IMR-90 (cell line): ENCODE results near the gene C1QTNF3. TPM values are rescaled to one million over a fixed set of nuclear protein-coding genes. Genes with fewer than 3 reads are reported as not detected.
A peak's percentile ranks its signal among the peaks of the same experiment; 100 is the strongest.

Source experiments
- ATAC-seq: fragments of 200-7000 bp; cut with Tn5 transposase; 2 replicates; pipeline ENCODE4 v1.9.1; 2020; ENCODE audit warnings: low read depth, mild to moderate bottlenecking, moderate library complexity
- BruUV-seq: library from RNA; stranded (reverse); fragments of 400-500 nt; replicated peaks from 2 replicates; lab custom pipeline; 2021; lab: Mats Ljungman, UMichigan
- CTCF ChIA-PET: fragments of 300-600 bp; formaldehyde crosslinking; extraction: SDS; loops from one replicate; lab custom pipeline; 2021; ENCODE audit warnings: antibody characterized with exemption; lab: Yijun Ruan, JAX
- POLR2A ChIA-PET: fragments of 300-600 bp; sonication (Branson Sonifier 250); formaldehyde crosslinking; loops from one replicate; lab custom pipeline; 2022; ENCODE audit warnings: antibody characterized with exemption; ENCODE audit not compliant: unreplicated experiment; lab: Charles Lee
- DNase-seq: peaks from one replicate; pipeline ENCODE4 v3.0.0; 2013
- H2AFZ ChIP-seq: replicated peaks from 2 replicates; pipeline ENCODE3; 2013; ENCODE audit warnings: low read length, mild to moderate bottlenecking; ENCODE audit not compliant: poor library complexity
- H2AK5ac ChIP-seq: 2 replicates; pipeline ENCODE4 v1.6.1; 2013; ENCODE audit warnings: low read depth, low read length, inconsistent platforms
- H2AK9ac ChIP-seq: replicated peaks from 2 replicates; pipeline ENCODE3; 2013; ENCODE audit warnings: mild to moderate bottlenecking, low read depth, low read length, moderate library complexity; ENCODE audit not compliant: poor library complexity
- H2BK120ac ChIP-seq: 2 replicates; pipeline ENCODE4 v1.6.1; 2013; ENCODE audit warnings: low read depth, low read length, inconsistent platforms
- H2BK15ac ChIP-seq: 3 replicates; pipeline ENCODE4 v1.6.1; 2013; ENCODE audit warnings: low read depth, low read length, inconsistent platforms
- H2BK20ac ChIP-seq: 2 replicates; pipeline ENCODE4 v1.6.1; 2013; ENCODE audit warnings: low read depth, mild to moderate bottlenecking, inconsistent platforms, low read length, moderate library complexity
- H2BK5ac ChIP-seq: 2 replicates; pipeline ENCODE4 v1.6.1; 2013; ENCODE audit warnings: mild to moderate bottlenecking, low read depth, low read length, inconsistent platforms; ENCODE audit not compliant: poor library complexity, severe bottlenecking
- H3K14ac ChIP-seq: replicated peaks from 2 replicates; pipeline ENCODE4 v1.6.1; 2013; ENCODE audit warnings: low read depth, low read length, inconsistent platforms
- H3K18ac ChIP-seq: 2 replicates; pipeline ENCODE4 v1.6.1; 2013; ENCODE audit warnings: low read depth, low read length, control low read depth
- H3K23ac ChIP-seq: 2 replicates; pipeline ENCODE4 v1.6.1; 2013; ENCODE audit warnings: low read depth, low read length, inconsistent platforms
- H3K27ac ChIP-seq: 2 replicates; pipeline ENCODE4 v1.5.1; 2013; ENCODE audit warnings: mild to moderate bottlenecking, control low read depth, low read length; ENCODE audit not compliant: insufficient read depth
- H3K27me3 ChIP-seq: 2 replicates; pipeline ENCODE4 v1.6.1; 2013; ENCODE audit warnings: low read length; ENCODE audit not compliant: control insufficient read depth, insufficient read depth
- H3K36me3 ChIP-seq: 2 replicates; pipeline ENCODE4 v1.6.1; 2013; ENCODE audit warnings: low read length, mixed read lengths; ENCODE audit not compliant: control insufficient read depth, insufficient read depth
- H3K4ac ChIP-seq: 2 replicates; pipeline ENCODE4 v1.6.1; 2013; ENCODE audit warnings: low read depth, low read length, inconsistent platforms
- H3K4me1 ChIP-seq: 2 replicates; pipeline ENCODE4 v1.6.1; 2013; ENCODE audit warnings: low read length, mixed read lengths; ENCODE audit not compliant: control insufficient read depth, insufficient read depth
- H3K4me2 ChIP-seq: 2 replicates; pipeline ENCODE4 v1.6.1; 2013; ENCODE audit warnings: low read depth, mild to moderate bottlenecking, control low read depth, low read length, moderate library complexity
- H3K4me3 ChIP-seq: 2 replicates; pipeline ENCODE4 v1.5.1; 2013; ENCODE audit warnings: low read depth, mild to moderate bottlenecking, control low read depth, low read length, moderate library complexity; ENCODE audit not compliant: insufficient read depth
- H3K56ac ChIP-seq: 2 replicates; pipeline ENCODE4 v1.6.1; 2013; ENCODE audit warnings: low read length, inconsistent platforms; ENCODE audit not compliant: insufficient read depth; ENCODE audit errors: extremely low read depth
- H3K79me1 ChIP-seq, 2 experiments: 2 replicates each; pipeline ENCODE4 v1.6.1; 2013; ENCODE audit warnings: low read length in 2 of 2, inconsistent platforms in 1 of 2, low read depth in 1 of 2
- H3K9ac ChIP-seq: 2 replicates; pipeline ENCODE4 v1.6.1; 2013; ENCODE audit warnings: low read depth, low read length, control low read depth
- H3K9me1 ChIP-seq: 2 replicates; pipeline ENCODE4 v1.6.1; 2013; ENCODE audit warnings: low read length, inconsistent platforms; ENCODE audit not compliant: insufficient read depth
- H3K9me3 ChIP-seq: 2 replicates; pipeline ENCODE4 v1.6.1; 2013; ENCODE audit warnings: low read length; ENCODE audit not compliant: control insufficient read depth, insufficient read depth
- H4K20me1 ChIP-seq: 2 replicates; pipeline ENCODE4 v1.6.1; 2013; ENCODE audit warnings: low read length, inconsistent platforms; ENCODE audit not compliant: insufficient read depth
- H4K5ac ChIP-seq: 2 replicates; pipeline ENCODE4 v1.6.1; 2013; ENCODE audit warnings: mild to moderate bottlenecking, low read depth, low read length, control low read depth
- H4K8ac ChIP-seq, 2 experiments: 2 replicates each; pipeline ENCODE4 v1.6.1; 2013; ENCODE audit warnings: low read depth in 2 of 2, low read length in 2 of 2, control low read depth in 1 of 2, inconsistent platforms in 1 of 2
- H4K91ac ChIP-seq: 2 replicates; pipeline ENCODE4 v1.6.1; 2013; ENCODE audit warnings: low read depth, low read length, inconsistent platforms; ENCODE audit not compliant: insufficient read depth
- BHLHE40 ChIP-seq: fragments of 150-350 bp; IDR thresholded peaks from 2 replicates; pipeline ENCODE4 v1.6.1; 2016; ENCODE audit warnings: mild to moderate bottlenecking, low read depth, low read length
- CEBPB ChIP-seq: IDR thresholded peaks from 2 replicates; pipeline ENCODE4 v1.6.1; 2012; ENCODE audit warnings: low read depth, low read length, improper control_type of control experiment
- CHD1 ChIP-seq: IDR thresholded peaks from 2 replicates; pipeline ENCODE4 v1.6.1; 2012; ENCODE audit warnings: low read depth, low read length, improper control_type of control experiment
- FOS ChIP-seq: fragments of 150-350 bp; IDR thresholded peaks from 2 replicates; pipeline ENCODE4 v1.6.1; 2016; ENCODE audit warnings: low read depth, low read length
- MAFK ChIP-seq: IDR thresholded peaks from 2 replicates; pipeline ENCODE4 v1.6.1; 2012; ENCODE audit warnings: low read depth, low read length, improper control_type of control experiment
- MAZ ChIP-seq: IDR thresholded peaks from 2 replicates; pipeline ENCODE4 v1.6.1; 2012; ENCODE audit warnings: low read depth, mild to moderate bottlenecking, low read length, improper control_type of control experiment, moderate library complexity, borderline replicate concordance
- MXI1 ChIP-seq: IDR thresholded peaks from 2 replicates; pipeline ENCODE4 v1.6.1; 2012; ENCODE audit warnings: low read depth, mild to moderate bottlenecking, low read length, moderate library complexity, borderline replicate concordance
- NFE2L2 ChIP-seq: fragments of 150-350 bp; IDR thresholded peaks from 2 replicates; pipeline ENCODE4 v1.6.1; 2016; ENCODE audit warnings: low read depth, mild to moderate bottlenecking, low read length
- RCOR1 ChIP-seq: IDR thresholded peaks from 2 replicates; pipeline ENCODE4 v1.6.1; 2012; ENCODE audit warnings: mild to moderate bottlenecking, low read length, improper control_type of control experiment; ENCODE audit not compliant: insufficient replicate concordance
- RFX5 ChIP-seq: IDR thresholded peaks from 2 replicates; pipeline ENCODE4 v1.8.0; 2012; ENCODE audit warnings: low read depth, mild to moderate bottlenecking, low read length, moderate library complexity
- SMC3 ChIP-seq: fragments of 150-350 bp; IDR thresholded peaks from 2 replicates; pipeline ENCODE4 v1.6.1; 2016; ENCODE audit warnings: low read depth, mild to moderate bottlenecking, antibody characterized with exemption, low read length, moderate library complexity
- WGBS, 2 experiments: methylation state at CpG; one replicate each; pipeline versions ENCODE4 v1.1.5 to v1.1.7; 2013; ENCODE audit warnings: missing lambda C conversion rate in 2 of 2; ENCODE audit not compliant: insufficient read length in 1 of 2; ENCODE audit errors: extremely low coverage in 2 of 2; 5-methylcytosine and 5-hydroxymethylcytosine counted together
- dilution Hi-C: fragments of 300-500 bp; cut with HindIII; formaldehyde crosslinking; loops from one replicate; pipeline ENCODE4 v1.14.3; 2018; ENCODE audit warnings: low sequenced_read_pairs; ENCODE audit not compliant: unreplicated experiment
- in situ Hi-C: fragments of 300-500 bp; cut with MboI; formaldehyde crosslinking; loops from 3 replicates; pipeline ENCODE4 v1.14.3; 2019; ENCODE audit warnings: low sequenced_read_pairs, inconsistent platforms, mixed read lengths
- intact Hi-C: fragments of 100-400 bp; cut with micrococcal nuclease; formaldehyde crosslinking; loops from 2 replicates; pipeline ENCODE4 v1.10.0; 2022
- polyA plus RNA-seq, 3 experiments: library from polyadenylated mRNA; depleted of rRNA; stranded (reverse); fragments of >200 nt; gene quantifications; 2 replicates each; pipeline ENCODE4 v1.2.3, GENCODE V29; 2012; ENCODE audit warnings: low replicate concordance in 1 of 3
- total RNA-seq: library from RNA; depleted of rRNA; stranded (reverse); fragments of >200 nt; gene quantifications from 2 replicates; pipeline ENCODE4 v1.2.3, GENCODE V29; 2012
- TF ChIP-seq, protein P1 (sequence below): conservative IDR thresholded peaks from 2 replicates; pipeline ENCODE4 v1.5.1; 2012; ENCODE audit warnings: mild to moderate bottlenecking, low read depth, low read length, improper control_type of control experiment
- TF ChIP-seq, protein P2 (sequence below): fragments of 150-350 bp; IDR thresholded peaks from 2 replicates; pipeline ENCODE4 v1.6.1; 2017; ENCODE audit warnings: mild to moderate bottlenecking, antibody characterized with exemption, low read length, low read depth

C1QTNF3 gene
- total and polyA plus RNA-seq, 2 of the 4 experiments (the other 2 are of a cell fraction) = 1.0 to 1.4 TPM

DNA sequence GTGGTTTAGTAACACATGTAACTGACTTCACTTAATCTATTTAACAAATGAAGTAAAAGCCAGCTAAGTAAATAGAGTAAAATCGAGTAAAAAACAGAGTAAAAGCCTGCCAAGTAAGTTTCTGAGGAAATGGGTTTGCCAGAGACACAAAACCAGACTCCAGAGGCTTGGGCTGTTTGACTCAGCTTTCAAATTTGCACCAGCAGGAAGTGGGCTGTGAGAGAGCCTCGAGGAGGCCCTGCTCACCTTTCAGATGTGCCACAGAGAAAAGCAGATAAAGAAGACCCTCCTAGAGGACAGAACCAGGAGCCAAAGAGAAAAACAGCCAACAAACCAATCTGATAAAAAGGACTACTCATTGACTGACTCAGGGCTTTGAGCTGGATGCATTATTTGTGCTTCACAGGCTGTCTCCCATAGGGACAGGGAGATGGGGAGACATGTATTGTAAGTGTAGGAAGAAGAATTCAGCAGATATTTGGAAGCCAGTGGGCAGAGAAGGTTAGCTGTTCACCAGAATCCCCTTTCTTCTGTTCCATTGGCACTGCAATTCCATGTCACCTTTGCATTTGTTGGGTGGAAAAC lies 20.8 kb downstream of the C1QTNF3 start:
- DNase-seq = peak; percentile 47

More for the DNA sequence above, 20.8 kb downstream of the C1QTNF3 start:
- ChIA-PET POLR2A (no interaction called here), CTCF (no interaction called here)
- H3K18ac ChIP-seq = peak overlapping the region; percentile 82; the same call in 1 of the 2 replicates
- intact Hi-C loops = no loop called here
- dilution Hi-C loops = no loop called here
- H3K9me1 ChIP-seq = no peaks in the 10 kb centered on the region
- no peak overlapping the region for H3K4ac ChIP-seq
- no peak overlapping the region for H3K4me3 ChIP-seq
- no peaks in the 10 kb centered on the region for H3K9me3 ChIP-seq
- no peak overlapping the region for H3K56ac ChIP-seq
- H3K23ac ChIP-seq = no peak overlapping the region; the same call in 1 of the 2 replicates
- peak overlapping the region; percentile 10 for H2BK5ac ChIP-seq
- H3K14ac ChIP-seq = no peak overlapping the region
- no CpG with 5 or more reads among the region's 2 CpGs for WGBS, 2 experiments
- no peak overlapping the region for H3K9ac ChIP-seq
- no peaks in the 10 kb centered on the region for H4K20me1 ChIP-seq
- ATAC-seq = peak; percentile 24; the same call in 1 of the 2 replicates
- H3K4me2 ChIP-seq = peak overlapping the region; percentile 42; the same call in 1 of the 2 replicates
- peak overlapping the region; percentile 60; the same call in 1 of the 2 replicates for H2BK20ac ChIP-seq
- no peaks in the 10 kb centered on the region for H3K27me3 ChIP-seq
- no peak overlapping the region for H4K91ac ChIP-seq
- H3K36me3 ChIP-seq = no peaks in the 10 kb centered on the region
- in situ Hi-C loops = no loop called here
- H3K79me1 ChIP-seq = no peaks in the 10 kb centered on the region
- H2AK5ac ChIP-seq = no peak overlapping the region
- H2AFZ ChIP-seq = peak overlapping the region; percentile 15
- BruUV-seq = no TSS peak
- H2BK15ac ChIP-seq = no peak overlapping the region
- peaks cover 8% of the 10 kb centered on the region; the same call in 1 of the 2 replicates for H3K4me1 ChIP-seq
- H2AK9ac ChIP-seq = no peak overlapping the region
- 0 out of 2 replicates have a peak overlapping the region, but pooled peaks have one; percentile 38 for H2BK120ac ChIP-seq
- peak overlapping the region in 1 of 2 experiments; percentile 46; a peak in 1 of 4 replicates for H4K8ac ChIP-seq
- H4K5ac ChIP-seq = peak overlapping the region; percentile 63; the same call in 1 of the 2 replicates
- no peak overlapping the region for H3K27ac ChIP-seq
- TF ChIP-seq SMC3 (no peak), RFX5 (no peak), MXI1 (no peak), NFE2L2 (no peak), CEBPB (no peak), MAFK (no peak), BHLHE40 (no peak), MAZ (no peak), FOS (no peak), CHD1 (no peak), RCOR1 (no peak)
- TF ChIP-seq, protein P1, sequence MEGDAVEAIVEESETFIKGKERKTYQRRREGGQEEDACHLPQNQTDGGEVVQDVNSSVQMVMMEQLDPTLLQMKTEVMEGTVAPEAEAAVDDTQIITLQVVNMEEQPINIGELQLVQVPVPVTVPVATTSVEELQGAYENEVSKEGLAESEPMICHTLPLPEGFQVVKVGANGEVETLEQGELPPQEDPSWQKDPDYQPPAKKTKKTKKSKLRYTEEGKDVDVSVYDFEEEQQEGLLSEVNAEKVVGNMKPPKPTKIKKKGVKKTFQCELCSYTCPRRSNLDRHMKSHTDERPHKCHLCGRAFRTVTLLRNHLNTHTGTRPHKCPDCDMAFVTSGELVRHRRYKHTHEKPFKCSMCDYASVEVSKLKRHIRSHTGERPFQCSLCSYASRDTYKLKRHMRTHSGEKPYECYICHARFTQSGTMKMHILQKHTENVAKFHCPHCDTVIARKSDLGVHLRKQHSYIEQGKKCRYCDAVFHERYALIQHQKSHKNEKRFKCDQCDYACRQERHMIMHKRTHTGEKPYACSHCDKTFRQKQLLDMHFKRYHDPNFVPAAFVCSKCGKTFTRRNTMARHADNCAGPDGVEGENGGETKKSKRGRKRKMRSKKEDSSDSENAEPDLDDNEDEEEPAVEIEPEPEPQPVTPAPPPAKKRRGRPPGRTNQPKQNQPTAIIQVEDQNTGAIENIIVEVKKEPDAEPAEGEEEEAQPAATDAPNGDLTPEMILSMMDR = no peak
- TF ChIP-seq, protein P2, sequence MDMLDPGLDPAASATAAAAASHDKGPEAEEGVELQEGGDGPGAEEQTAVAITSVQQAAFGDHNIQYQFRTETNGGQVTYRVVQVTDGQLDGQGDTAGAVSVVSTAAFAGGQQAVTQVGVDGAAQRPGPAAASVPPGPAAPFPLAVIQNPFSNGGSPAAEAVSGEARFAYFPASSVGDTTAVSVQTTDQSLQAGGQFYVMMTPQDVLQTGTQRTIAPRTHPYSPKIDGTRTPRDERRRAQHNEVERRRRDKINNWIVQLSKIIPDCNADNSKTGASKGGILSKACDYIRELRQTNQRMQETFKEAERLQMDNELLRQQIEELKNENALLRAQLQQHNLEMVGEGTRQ = no peak
